Measurements from ENCODE around the gene ITGB1BP2. TPM values are rescaled to one million over a fixed set of nuclear protein-coding genes. Genes with fewer than 3 reads are reported as not detected.
A peak's percentile ranks its signal among the peaks of the same experiment; 100 is the strongest.
"Not testable (repeated sequence)": the region's sequence is repeated elsewhere in the genome, so short reads cannot be mapped to it uniquely, and the experiment has no call there.

The ITGB1BP2 gene
- polyA plus RNA-seq, 10 donors, result 75.0 to 135 (median 115) TPM

DNA sequence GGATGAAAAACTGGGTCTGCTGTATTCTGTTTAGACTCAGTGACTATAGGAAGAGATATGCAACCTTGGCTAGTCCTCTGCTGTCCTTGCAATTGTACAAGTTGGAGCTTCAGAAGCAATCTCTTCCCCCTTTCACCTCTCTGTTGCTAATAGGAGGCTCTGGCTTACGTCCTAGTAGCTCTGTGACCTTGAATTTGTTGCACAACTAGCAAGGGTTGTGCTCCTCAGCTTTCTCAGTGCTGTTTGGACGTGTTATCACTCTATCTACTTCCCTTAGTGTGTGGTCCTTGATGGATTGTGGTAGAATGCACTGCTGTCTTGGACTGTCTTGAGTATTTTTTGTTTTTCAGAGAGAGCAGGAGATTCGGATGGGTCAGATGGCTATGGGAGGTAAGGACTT is 3.4 kb upstream of the ITGB1BP2 start:
- no peak for DNase-seq

DNA sequence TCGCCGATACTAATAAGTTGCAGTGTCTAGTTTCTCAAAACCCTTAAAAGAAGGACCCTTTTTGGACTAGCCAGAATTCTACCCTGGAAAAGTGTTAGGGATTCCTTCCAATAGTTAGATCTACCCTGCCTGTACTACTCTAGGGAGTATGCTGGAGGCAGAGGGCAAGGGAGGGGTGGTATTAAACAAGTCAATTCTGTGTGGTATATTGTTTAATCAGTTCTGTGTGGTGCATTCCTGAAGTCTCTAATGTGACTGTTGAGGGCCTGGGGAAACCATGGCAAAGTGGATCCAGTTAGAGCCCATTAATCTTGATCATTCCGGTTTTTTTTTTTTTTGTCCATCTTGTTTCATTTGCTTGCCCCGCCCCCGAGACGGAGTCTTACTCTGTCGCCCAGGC is 1.5 kb upstream of the ITGB1BP2 start:
- DNase-seq, result not testable (repeated sequence)

DNA sequence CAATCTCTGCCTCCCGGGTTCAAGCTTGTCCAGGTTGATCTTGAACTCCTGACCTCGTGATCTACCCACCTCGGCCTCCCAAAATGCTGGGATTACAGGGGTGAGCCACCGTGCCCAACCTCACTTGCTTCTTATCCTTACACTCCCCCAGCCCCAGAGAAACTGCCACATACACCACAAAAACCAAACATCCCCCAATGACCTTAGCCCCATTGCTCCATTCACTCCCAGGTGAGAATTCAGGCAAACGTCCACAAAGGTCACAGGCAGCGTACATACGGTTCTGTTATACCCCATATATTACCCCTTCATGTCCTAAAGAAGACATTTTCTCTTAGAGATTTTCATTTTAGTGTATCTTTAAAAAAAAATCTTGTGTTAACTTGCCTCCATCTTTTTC is 1.1 kb upstream of the ITGB1BP2 start:
- DNase-seq, result not testable (repeated sequence)

DNA sequence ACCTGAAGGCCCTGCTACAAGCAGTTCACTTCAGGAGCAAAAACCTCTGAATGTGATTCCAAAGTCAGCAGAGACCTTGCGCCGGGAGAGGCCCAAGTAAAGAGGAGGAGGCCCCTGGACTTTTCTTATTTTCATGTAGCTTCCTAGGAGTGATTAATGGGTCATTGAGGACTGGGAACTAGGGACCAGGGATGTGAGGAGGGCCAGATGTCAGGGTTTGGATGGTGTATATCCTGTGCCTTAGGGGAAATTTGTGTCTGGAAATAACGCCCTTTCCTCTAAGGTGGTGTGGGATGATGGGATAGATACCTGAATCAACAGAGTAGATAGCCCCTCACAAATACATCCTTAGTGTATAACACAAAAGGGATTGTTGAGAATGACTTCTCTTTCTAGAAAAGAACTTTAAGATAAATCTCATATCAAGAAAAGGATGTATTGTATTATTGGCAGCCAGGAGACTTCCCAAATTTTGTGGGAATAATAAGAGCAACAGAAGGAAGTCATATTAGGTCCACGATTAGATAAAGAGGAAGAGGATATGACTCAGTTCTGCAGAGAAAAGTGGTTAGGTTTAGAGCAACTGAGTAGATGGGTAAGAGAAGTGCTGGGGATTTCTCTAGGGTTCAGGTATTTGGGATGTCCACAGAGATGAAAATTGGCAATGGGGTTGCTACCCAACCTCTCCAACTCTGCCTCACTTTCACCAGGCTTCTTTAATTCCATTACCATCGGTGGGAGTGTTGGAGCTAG is 1.1 kb downstream of the ITGB1BP2 start:
- no peak for DNase-seq

DNA sequence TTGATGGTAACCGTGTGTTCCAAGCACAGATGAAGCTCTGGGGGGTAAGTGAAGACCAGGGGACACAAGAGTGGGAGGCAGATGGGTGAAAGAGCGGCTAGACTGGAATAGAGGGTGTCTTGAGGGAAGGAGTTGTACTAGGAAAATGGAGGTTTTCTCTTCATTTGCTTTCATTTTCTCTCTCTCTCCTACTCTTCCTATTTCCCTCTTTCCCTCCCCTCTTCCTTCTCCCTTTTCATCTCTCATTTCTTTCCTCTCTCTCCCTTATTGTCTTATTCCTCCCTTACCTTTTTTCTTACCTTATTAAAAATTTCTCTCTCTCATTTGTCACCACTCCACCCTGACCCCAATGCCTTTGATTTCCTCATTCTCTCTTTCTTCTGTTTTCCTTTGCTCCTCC is 3.0 kb downstream of the ITGB1BP2 start:
- no peak for DNase-seq

DNA sequence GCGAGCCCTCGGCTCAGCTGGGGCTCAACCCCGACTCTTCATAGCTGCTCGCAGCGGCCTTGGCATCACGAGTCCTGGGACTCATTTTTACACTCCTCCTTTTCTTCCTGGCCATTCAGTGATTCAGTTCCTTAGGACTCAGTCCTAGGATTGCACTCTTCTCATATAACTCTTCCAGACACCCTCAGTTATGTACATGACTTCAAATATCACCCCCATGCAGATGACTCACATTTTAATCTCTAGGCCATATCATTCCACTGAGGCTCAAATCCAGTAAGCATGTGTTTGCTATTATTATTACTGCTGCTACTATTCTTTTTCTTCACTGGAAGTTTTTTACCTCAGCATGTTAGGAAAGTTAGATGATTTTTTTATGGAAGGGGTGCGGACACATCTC is 14.4 kb downstream of the ITGB1BP2 start:
- DNase-seq, result peak in 2 of 3 donors; percentile 14 to 46

DNA sequence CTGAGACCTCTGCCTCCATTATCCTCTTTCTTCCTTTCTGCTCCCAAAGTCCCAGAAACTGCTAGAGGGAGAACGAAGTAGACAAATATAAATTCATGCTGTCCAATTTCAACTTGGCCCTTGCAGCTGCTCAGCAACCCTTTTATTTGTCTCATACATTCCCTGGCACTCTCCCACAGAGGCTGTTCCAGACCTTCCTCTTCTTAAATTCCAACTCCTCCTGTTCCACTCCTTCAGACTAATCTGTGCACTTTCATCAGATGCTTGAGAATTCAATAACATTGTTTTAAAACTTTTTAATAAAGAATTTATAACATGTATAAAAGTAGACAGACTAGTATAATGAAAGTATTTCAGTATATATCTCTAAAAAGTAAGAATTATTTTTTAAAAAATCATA is 15.4 kb downstream of the ITGB1BP2 start:
- DNase-seq, result peak in 1 of 3 donors; percentile 39

DNA sequence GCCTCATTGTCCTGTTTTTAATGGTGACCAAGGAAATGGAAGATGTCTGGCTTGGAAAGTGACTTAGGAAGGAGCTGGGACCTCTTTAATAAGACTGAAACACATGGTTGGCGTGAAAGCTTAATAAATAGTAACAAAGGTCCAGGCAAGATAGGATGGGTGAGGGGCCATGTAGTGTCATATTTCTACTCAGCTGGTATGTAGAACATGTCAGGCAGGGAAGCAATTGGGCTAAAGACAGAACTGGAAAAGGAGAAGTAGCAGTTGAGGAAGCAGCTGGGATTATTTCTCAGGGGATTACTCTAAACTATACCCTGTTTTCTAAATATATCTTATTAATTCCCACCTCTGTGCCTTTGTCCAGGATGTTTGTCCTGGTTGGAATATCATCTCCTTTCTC is 18.6 kb downstream of the ITGB1BP2 start:
- DNase-seq, result peak in 1 of 3 donors; percentile 20

DNA sequence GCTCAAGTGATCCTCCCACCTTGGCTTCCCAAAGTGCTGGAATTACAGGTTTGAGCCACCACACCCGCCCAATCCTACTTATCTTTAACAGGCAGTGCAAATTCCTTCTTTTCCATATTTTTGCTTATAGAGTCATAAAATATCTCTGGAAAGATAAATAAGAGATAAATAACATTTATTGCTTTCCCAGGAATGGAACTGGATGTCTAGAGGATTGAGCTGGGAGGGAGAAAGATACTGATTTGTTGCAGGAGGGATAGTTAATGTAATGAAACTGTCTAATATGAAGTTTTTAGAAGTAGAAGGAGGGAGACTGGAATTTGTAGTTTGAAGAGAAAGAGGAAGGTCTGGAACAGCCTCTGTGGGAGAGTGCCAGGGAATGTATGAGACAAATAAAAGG is 20.2 kb downstream of the ITGB1BP2 start:
- peak in 1 of 3 donors; percentile 46 for DNase-seq

DNA sequence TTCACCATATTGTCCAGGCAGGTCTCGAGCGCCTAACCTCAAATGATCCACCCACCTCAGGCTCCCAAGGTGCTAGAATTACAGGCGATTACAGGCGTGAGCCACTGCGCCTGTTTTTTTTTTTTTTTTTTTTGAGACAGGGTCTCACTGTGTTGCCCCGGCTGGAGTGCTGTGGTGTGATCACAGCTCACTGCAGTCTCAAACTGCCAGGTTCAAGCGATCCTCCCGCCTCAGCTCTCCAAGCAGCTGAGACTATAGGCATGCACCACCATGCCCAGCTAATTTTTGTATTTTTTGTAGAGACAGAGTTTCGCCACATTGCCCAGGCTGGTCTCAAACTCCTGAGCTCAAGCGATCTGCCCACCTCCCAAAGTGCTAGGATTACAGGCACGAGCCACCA is 22.9 kb downstream of the ITGB1BP2 start:
- not testable (repeated sequence) for DNase-seq

DNA sequence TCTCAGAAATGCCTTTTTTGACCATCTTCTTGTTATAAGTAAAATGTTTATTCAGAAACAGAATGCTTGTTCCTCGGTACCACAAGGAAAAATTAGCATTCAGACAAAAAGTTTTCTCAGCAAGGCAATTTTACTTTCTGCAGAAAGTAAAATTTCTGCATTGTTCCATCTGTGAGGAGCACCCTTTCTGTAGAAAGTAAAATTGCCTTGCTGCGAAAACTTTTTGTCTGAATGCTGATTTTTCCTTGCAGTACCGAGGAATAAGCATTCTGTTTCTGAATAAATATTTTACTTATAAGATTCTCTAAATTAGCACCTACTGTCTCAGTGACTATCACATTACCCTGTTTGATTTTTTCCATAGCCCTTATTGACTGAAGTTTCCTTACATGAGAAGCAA is 24.8 kb downstream of the ITGB1BP2 start:
- DNase-seq, result no peak

DNA sequence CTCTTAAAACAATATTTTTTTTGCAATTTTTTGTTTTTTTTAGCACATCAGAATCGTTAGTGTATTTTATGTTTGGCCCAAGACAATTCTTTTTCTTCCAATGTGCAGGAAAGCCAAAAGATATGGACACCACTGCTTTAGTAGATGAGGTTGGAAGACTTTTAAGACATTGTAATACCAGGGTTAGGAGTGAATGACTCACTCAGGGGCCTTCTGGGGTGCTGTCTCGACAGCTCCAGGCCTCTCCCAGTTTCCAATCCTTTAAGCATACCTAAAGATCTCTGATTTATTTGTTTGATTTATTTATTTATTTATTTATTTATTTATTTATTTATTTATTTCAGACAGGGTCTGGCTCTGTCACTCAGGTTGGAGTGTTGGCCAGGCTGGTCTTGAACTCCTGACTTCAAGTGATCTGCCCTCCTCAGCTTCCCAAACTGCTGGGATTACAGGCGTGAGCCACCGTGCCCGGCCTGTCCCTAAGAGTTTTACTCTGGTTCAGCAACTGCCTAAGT is 47.7 kb downstream of the ITGB1BP2 start:
- not testable (repeated sequence) for DNase-seq

DNA sequence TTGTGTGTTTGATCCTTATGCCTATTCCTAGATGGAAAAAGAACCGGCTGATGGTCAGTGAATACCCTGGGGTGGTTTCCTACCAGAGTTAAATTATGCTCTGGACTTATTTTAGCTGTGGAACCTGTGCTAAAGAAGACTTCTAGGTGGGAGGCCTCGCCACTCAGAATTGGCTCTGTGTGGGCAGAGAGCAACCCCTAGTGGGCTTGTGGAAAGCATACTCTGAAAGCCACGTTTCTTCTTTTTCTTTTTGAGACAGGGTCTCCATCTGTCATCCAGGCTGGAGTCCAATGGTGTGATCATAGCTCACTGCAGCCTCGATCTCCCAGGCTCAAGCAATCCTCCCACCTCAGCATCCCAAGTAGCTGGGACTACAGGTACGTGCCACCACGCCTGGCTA is 48.3 kb downstream of the ITGB1BP2 start:
- DNase-seq, result not testable (repeated sequence)

DNA sequence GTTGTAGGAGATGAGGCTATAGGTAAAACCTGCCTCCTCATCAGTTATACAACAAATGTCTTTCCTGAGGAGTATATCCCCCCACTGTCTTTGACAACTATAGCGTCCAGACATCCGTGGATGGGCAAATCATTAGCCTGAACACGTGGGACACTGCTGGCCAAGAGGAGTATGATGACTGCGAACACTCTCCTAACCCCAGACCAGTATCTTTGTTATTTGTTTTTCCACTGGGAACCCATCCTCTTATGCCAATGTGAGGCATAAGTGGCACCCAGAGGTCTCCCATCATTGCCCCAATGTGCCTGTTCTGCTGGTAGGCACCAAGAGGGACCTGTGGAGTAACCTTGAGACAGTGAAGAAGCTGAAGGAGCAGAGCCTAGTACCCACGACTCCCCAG is 50.9 kb downstream of the ITGB1BP2 start:
- not testable (repeated sequence) for DNase-seq

Other genes starting within 250 kb of the ITGB1BP2 start
- gene SNX12, start 233.4 kb upstream of the ITGB1BP2 start, polyA plus RNA-seq (ENCODE audit: insufficient read length in 10 of 10), result 10 to 100 TPM; 40.1 to 53.7 (median 46.7) TPM
- gene FOXO4, start 205.9 kb upstream of the ITGB1BP2 start, polyA plus RNA-seq (ENCODE audit: insufficient read length in 10 of 10), result 10 to 100 TPM; 23.3 to 33.1 (median 26.4) TPM
- 1 to 10 TPM in 4 of 10 donors, under 1 TPM in 2, not detected in 4; 0.52 to 2.0 (median 1.1) TPM for gene CXorf65, start 195.0 kb upstream of the ITGB1BP2 start, polyA plus RNA-seq (ENCODE audit: insufficient read length in 10 of 10)
- gene IL2RG, start 190.2 kb upstream of the ITGB1BP2 start, polyA plus RNA-seq (ENCODE audit: insufficient read length in 10 of 10), result 10 to 100 TPM in 1 of 10 donors, 1 to 10 TPM in 8, under 1 TPM in 1; 0.99 to 18.0 (median 2.5) TPM
- gene MED12, start 183.2 kb upstream of the ITGB1BP2 start, polyA plus RNA-seq (ENCODE audit: insufficient read length in 10 of 10), result 10 to 100 TPM; 33.2 to 48.9 (median 39.3) TPM
- 1 to 10 TPM; 2.6 to 4.9 (median 3.4) TPM for gene NLGN3, start 156.9 kb upstream of the ITGB1BP2 start, polyA plus RNA-seq (ENCODE audit: insufficient read length in 10 of 10)
- under 1 TPM in 2 of 10 donors, not detected in 8; 0.36 to 0.61 TPM for gene GJB1, start 78.5 kb upstream of the ITGB1BP2 start, polyA plus RNA-seq (ENCODE audit: insufficient read length in 10 of 10)
- 10 to 100 TPM; 17.5 to 25.9 (median 20.3) TPM for gene ZMYM3, start 47.6 kb upstream of the ITGB1BP2 start, polyA plus RNA-seq (ENCODE audit: insufficient read length in 10 of 10)
- 100 to 1,000 TPM; 280 to 387 (median 316) TPM for gene NONO, start 18.1 kb upstream of the ITGB1BP2 start, polyA plus RNA-seq (ENCODE audit: insufficient read length in 10 of 10)
- 10 to 100 TPM; 16.8 to 35.7 (median 27.2) TPM for gene TAF1, start 64.6 kb downstream of the ITGB1BP2 start, polyA plus RNA-seq (ENCODE audit: insufficient read length in 10 of 10)
- gene OGT, start 231.4 kb downstream of the ITGB1BP2 start, polyA plus RNA-seq (ENCODE audit: insufficient read length in 10 of 10), result 100 to 1,000 TPM in 5 of 10 donors, 10 to 100 TPM in 5; 76.1 to 190 (median 110) TPM